HepG2 (cell line): ENCODE results near the gene SUSD6. TPM values are rescaled to one million over a fixed set of nuclear protein-coding genes. Genes with fewer than 3 reads are reported as not detected.

ENCODE experiments used
- ATAC-seq: fragments of 200-7000 bp; cut with Tn5 transposase; 3 replicates; pipeline ENCODE4 v1.9.1; 2020; ENCODE audit warnings: mild to moderate bottlenecking, moderate library complexity
- BruUV-seq: library from RNA; stranded (reverse); fragments of 400-500 nt; replicated peaks from 2 replicates; lab custom pipeline; 2021; lab: Mats Ljungman, UMichigan
- CTCF ChIA-PET: fragments of 300-600 bp; formaldehyde crosslinking; extraction: SDS; loops from one replicate; lab custom pipeline; 2021; ENCODE audit warnings: low total read pairs, inconsistent platforms, low intra/inter-chr PET ratio; lab: Yijun Ruan, JAX
- POLR2A ChIA-PET: fragments of 350-600 bp; sonication (Branson Sonifier 250); formaldehyde crosslinking; loops from one replicate; lab custom pipeline; 2020; ENCODE audit warnings: antibody characterized with exemption, inconsistent platforms; lab: Yijun Ruan, JAX
- DNase-seq: peaks from one replicate; pipeline ENCODE4 v3.0.0-alpha.2; 2015; ENCODE audit warnings: low spot score
- FAIRE-seq: peaks from 3 replicates; lab custom pipeline; 2011; peaks lifted over from hg19 to GRCh38; lab: Jason Lieb, UNC
- H2AFZ ChIP-seq: one replicate; pipeline ENCODE4 v1.6.1; 2011; ENCODE audit warnings: low read length, inconsistent platforms
- H3K27ac ChIP-seq: fragments of 300-600 bp; 3 replicates; pipeline ENCODE4 v1.8.0; 2011; ENCODE audit warnings: mixed run types, mild to moderate bottlenecking, mixed read lengths, low read length, inconsistent platforms; ENCODE audit not compliant: insufficient read depth; ENCODE audit errors: extremely low read length
- H3K27me3 ChIP-seq, 2 experiments: fragments of 200-600 bp in 1 of 2; 2 replicates in 1 of 2; 3 replicates in 1 of 2; pipeline versions ENCODE4 v1.6.0 to v1.8.0; 2011; ENCODE audit warnings: low read length in 2 of 2, mild to moderate bottlenecking in 2 of 2, moderate library complexity in 2 of 2, inconsistent platforms in 1 of 2; ENCODE audit not compliant: insufficient read depth in 2 of 2, control insufficient read depth in 1 of 2
- H3K36me3 ChIP-seq, 2 experiments: fragments of 200-600 bp in 1 of 2; replicated peaks in 1 of 2; 2 replicates in 1 of 2; 3 replicates in 1 of 2; pipeline versions ENCODE4 v1.5.1 to v1.8.0; 2011; ENCODE audit warnings: low read length in 2 of 2, inconsistent platforms in 1 of 2; ENCODE audit not compliant: insufficient read depth in 2 of 2, control insufficient read depth in 1 of 2
- H3K4me1 ChIP-seq: 2 replicates; pipeline ENCODE4 v1.5.1; 2012; ENCODE audit warnings: low read length, inconsistent platforms; ENCODE audit not compliant: insufficient read depth
- H3K4me2 ChIP-seq: 2 replicates; pipeline ENCODE4 v1.6.0; 2011; ENCODE audit warnings: low read depth, low read length, inconsistent platforms
- H3K4me3 ChIP-seq, 3 experiments: fragments of 200-600 bp in 1 of 3; sonication (generic), shearing (Covaris generic) in 1 of 3; replicated peaks in 1 of 3; 2 replicates each; pipeline ENCODE4 v1.5.1; 2011 to 2016; ENCODE audit warnings: low read length in 3 of 3, inconsistent platforms in 2 of 3, low read depth in 2 of 3, mild to moderate bottlenecking in 2 of 3, control low read depth in 1 of 3, mixed read lengths in 1 of 3; ENCODE audit not compliant: insufficient read depth in 1 of 3
- H3K79me2 ChIP-seq: one replicate; pipeline ENCODE4 v1.6.1; 2011; ENCODE audit warnings: low read length, inconsistent platforms; ENCODE audit not compliant: insufficient read depth
- H3K9ac ChIP-seq: 2 replicates; pipeline ENCODE4 v1.6.0; 2011; ENCODE audit warnings: mild to moderate bottlenecking, low read depth, low read length, inconsistent platforms; ENCODE audit not compliant: insufficient read depth
- H3K9me3 ChIP-seq: 2 replicates; pipeline ENCODE4 v1.5.1; 2012; ENCODE audit warnings: mild to moderate bottlenecking, low read length
- H4K20me1 ChIP-seq: 2 replicates; pipeline ENCODE4 v1.6.0; 2011; ENCODE audit warnings: inconsistent platforms, mild to moderate bottlenecking, low read length, moderate library complexity; ENCODE audit not compliant: insufficient read depth
- ARNT2 ChIP-seq: sonication (generic); formaldehyde crosslinking; IDR thresholded peaks from 2 replicates; pipeline ENCODE4 v1.8.0; 2022; ENCODE audit warnings: mild to moderate bottlenecking, low read depth, missing genetic modification reagents, moderate library complexity
- CENPX ChIP-seq: sonication (generic); formaldehyde crosslinking; IDR thresholded peaks from 2 replicates; pipeline ENCODE4 v1.9.0; 2021; ENCODE audit warnings: mild to moderate bottlenecking, missing genetic modification reagents, moderate library complexity
- IRF1 ChIP-seq: sonication (generic); formaldehyde crosslinking; IDR thresholded peaks from 2 replicates; pipeline ENCODE4 v1.4.0; 2020; ENCODE audit warnings: low read depth, mild to moderate bottlenecking, missing genetic modification reagents
- ZFP36L2 ChIP-seq: sonication (generic); formaldehyde crosslinking; IDR thresholded peaks from 2 replicates; pipeline ENCODE4 v1.4.0; 2020; ENCODE audit warnings: missing genetic modification reagents
- ZSCAN20 ChIP-seq: sonication (generic); formaldehyde crosslinking; IDR thresholded peaks from 2 replicates; pipeline ENCODE4 v1.4.0; 2020; ENCODE audit warnings: missing genetic modification reagents, mild to moderate bottlenecking, borderline replicate concordance
- WGBS: methylation state at CpG from one replicate; pipeline ENCODE4 v1.1.6; 2017; ENCODE audit warnings: low lambda C conversion rate; 5-methylcytosine and 5-hydroxymethylcytosine counted together
- in situ Hi-C: cut with HindIII; loops from 2 replicates; pipeline ENCODE4 v1.10.0; 2017; ENCODE audit warnings: low pct_unique_long_range_greater_than_20kb; ENCODE audit not compliant: extremely low pct_ligation_motif_present
- intact Hi-C: fragments of 100-400 bp; cut with micrococcal nuclease; formaldehyde crosslinking; loops from one replicate; pipeline ENCODE4 v1.10.0; 2022; ENCODE audit not compliant: unreplicated experiment
- polyA plus RNA-seq, 8 experiments: library from polyadenylated mRNA; depleted of rRNA in 3 of 8; stranded (reverse) in 7 of 8; unstranded in 1 of 8; fragments of >200 nt; fragmentation: Illumina TruSeq in 4 of 8; extraction: Trizol in 4 of 8; gene quantifications; 2 replicates each; pipeline versions ENCODE4 v1.2.1 to v1.2.3, GENCODE V29; 2011 to 2016; ENCODE audit warnings: low read depth in 4 of 8, missing spikeins in 1 of 8, mixed read lengths in 1 of 8; ENCODE audit not compliant: insufficient read depth in 1 of 8
- total RNA-seq, 5 experiments: library from RNA; depleted of rRNA; stranded (reverse); fragments of >200 nt; fragmentation: Illumina TruSeq; extraction: Trizol; gene quantifications; 2 replicates each; pipeline ENCODE4 v1.2.3, GENCODE V29; 2016; ENCODE audit warnings: low read depth in 1 of 5
- TF ChIP-seq, protein P1 (sequence below): sonication (generic); formaldehyde crosslinking; IDR thresholded peaks from 2 replicates; pipeline ENCODE4 v1.5.1; 2020; ENCODE audit warnings: mild to moderate bottlenecking, missing genetic modification reagents, borderline replicate concordance

The SUSD6 gene
- total and polyA plus RNA-seq, 2 of the 13 experiments (the other 11 are each of a cell fraction or from before 2014, with no cell fraction given) = 7.2 to 7.4 TPM

GRCh38 chr14:69584389-69584788 is 27.0 kb upstream of the SUSD6 start:
- no TSS peak for BruUV-seq
- Histone ChIP-seq H4K20me1 (no peaks in the 10 kb centered on the region), H3K4me3 (no peak overlapping the region), H3K4me1 (peaks cover 13% of the 10 kb centered on the region), H3K4me2 (no peak overlapping the region), H3K27me3 (0 out of 5 replicates have a peak, but pooled peaks cover 0 to 1% of the 10 kb centered on the region in 2 experiments), H3K79me2 (no peaks in the 10 kb centered on the region), H2AFZ (no peak overlapping the region), H3K36me3 (no peaks in the 10 kb centered on the region), H3K27ac (no peak overlapping the region)
- intact Hi-C loops (no loop called here), in situ Hi-C loops (loop anchor here (10.0 to 25.0 kb wide), 3 partner anchors 140 to 728 kb away; no protein-coding TSS in a partner anchor)
- CTCF ChIA-PET = interaction anchor here (1.1 to 2.6 kb wide), 4 partner anchors 15 to 143 kb away, joined by 4 to 34 read pairs (median 4); no protein-coding TSS in a partner anchor
- DNase-seq (no peak), ATAC-seq (no peak)
- no peak for TF ChIP-seq CENPX (CRISPR knock-in tag)
- TF ChIP-seq ZFP36L2 (CRISPR knock-in tag) = no peak
- TF ChIP-seq IRF1 (CRISPR knock-in tag) = no peak
- TF ChIP-seq, protein P1, sequence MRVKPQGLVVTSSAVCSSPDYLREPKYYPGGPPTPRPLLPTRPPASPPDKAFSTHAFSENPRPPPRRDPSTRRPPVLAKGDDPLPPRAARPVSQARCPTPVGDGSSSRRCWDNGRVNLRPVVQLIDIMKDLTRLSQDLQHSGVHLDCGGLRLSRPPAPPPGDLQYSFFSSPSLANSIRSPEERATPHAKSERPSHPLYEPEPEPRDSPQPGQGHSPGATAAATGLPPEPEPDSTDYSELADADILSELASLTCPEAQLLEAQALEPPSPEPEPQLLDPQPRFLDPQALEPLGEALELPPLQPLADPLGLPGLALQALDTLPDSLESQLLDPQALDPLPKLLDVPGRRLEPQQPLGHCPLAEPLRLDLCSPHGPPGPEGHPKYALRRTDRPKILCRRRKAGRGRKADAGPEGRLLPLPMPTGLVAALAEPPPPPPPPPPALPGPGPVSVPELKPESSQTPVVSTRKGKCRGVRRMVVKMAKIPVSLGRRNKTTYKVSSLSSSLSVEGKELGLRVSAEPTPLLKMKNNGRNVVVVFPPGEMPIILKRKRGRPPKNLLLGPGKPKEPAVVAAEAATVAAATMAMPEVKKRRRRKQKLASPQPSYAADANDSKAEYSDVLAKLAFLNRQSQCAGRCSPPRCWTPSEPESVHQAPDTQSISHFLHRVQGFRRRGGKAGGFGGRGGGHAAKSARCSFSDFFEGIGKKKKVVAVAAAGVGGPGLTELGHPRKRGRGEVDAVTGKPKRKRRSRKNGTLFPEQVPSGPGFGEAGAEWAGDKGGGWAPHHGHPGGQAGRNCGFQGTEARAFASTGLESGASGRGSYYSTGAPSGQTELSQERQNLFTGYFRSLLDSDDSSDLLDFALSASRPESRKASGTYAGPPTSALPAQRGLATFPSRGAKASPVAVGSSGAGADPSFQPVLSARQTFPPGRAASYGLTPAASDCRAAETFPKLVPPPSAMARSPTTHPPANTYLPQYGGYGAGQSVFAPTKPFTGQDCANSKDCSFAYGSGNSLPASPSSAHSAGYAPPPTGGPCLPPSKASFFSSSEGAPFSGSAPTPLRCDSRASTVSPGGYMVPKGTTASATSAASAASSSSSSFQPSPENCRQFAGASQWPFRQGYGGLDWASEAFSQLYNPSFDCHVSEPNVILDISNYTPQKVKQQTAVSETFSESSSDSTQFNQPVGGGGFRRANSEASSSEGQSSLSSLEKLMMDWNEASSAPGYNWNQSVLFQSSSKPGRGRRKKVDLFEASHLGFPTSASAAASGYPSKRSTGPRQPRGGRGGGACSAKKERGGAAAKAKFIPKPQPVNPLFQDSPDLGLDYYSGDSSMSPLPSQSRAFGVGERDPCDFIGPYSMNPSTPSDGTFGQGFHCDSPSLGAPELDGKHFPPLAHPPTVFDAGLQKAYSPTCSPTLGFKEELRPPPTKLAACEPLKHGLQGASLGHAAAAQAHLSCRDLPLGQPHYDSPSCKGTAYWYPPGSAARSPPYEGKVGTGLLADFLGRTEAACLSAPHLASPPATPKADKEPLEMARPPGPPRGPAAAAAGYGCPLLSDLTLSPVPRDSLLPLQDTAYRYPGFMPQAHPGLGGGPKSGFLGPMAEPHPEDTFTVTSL (CRISPR knock-in tag) = no peak
- no peak for TF ChIP-seq ZSCAN20
- TF ChIP-seq ARNT2 (CRISPR knock-in tag) = no peak
- TF ChIP-seq, all 625 proteins: peak for 0
- POLR2A ChIA-PET = no interaction called here
- WGBS = 56% methylated on average over 1 of the region's 1 CpG
- Histone ChIP-seq H3K9ac (no peak overlapping the region), H3K9me3 (no peaks in the 10 kb centered on the region)
- FAIRE-seq = no peak
